Fibroblast of upper back skin (primary cell): ENCODE data around the gene PCDHB1.
A peak's percentile ranks its signal among the peaks of the same experiment; 100 is the strongest.

ENCODE experiments used
- DNase-seq: peaks from one replicate; pipeline ENCODE4 v3.0.0-alpha.2; 2013

The PCDHB1 gene

GRCh38 chr5:141050622-141051520 is at the start of gene PCDHB1:
TSS of gene PCDHB1 (plus strand) at chr5:141051374. CDS start at chr5:141051471, 97 bp downstream.
- DNase-seq = no peak

- DNase-seq = no peak
Measured at GRCh38 chr5:141001446-141001843, 49.7 kb upstream of the PCDHB1 start.

- no peak for DNase-seq
Measured at GRCh38 chr5:141001844-141002604, 49.1 kb upstream of the PCDHB1 start.

- DNase-seq = no peak
Measured at GRCh38 chr5:141002605-141002965, 48.6 kb upstream of the PCDHB1 start.

GRCh38 chr5:141003031-141003430 is 48.1 kb upstream of the PCDHB1 start:
- DNase-seq = no peak

- DNase-seq = no peak
Measured at GRCh38 chr5:141003791-141004611, 47.2 kb upstream of the PCDHB1 start.

- no peak for DNase-seq
Measured at GRCh38 chr5:141007791-141008190, 43.4 kb upstream of the PCDHB1 start.

GRCh38 chr5:141010047-141010793 is 41.0 kb upstream of the PCDHB1 start:
- no peak for DNase-seq

GRCh38 chr5:141017943-141018342 is 33.2 kb upstream of the PCDHB1 start:
- DNase-seq = no peak

- DNase-seq = no peak
Measured at GRCh38 chr5:141022384-141022783, 28.8 kb upstream of the PCDHB1 start.

GRCh38 chr5:141031006-141031405 is 20.2 kb upstream of the PCDHB1 start:
- DNase-seq = no peak

GRCh38 chr5:141032626-141033025 is 18.5 kb upstream of the PCDHB1 start:
- DNase-seq = no peak

- DNase-seq = no peak
Measured at GRCh38 chr5:141039061-141039460, 12.1 kb upstream of the PCDHB1 start.

- DNase-seq = no peak
Measured at GRCh38 chr5:141039517-141039916, 11.7 kb upstream of the PCDHB1 start.

GRCh38 chr5:141040093-141040770 is 10.9 kb upstream of the PCDHB1 start:
- DNase-seq = no peak

GRCh38 chr5:141040771-141041426 is 10.3 kb upstream of the PCDHB1 start:
- DNase-seq = peak; percentile 61

GRCh38 chr5:141041427-141041785 is 9.8 kb upstream of the PCDHB1 start:
- DNase-seq = no peak

- DNase-seq = no peak
Measured at GRCh38 chr5:141042555-141042954, 8.6 kb upstream of the PCDHB1 start.

- no peak for DNase-seq
Measured at GRCh38 chr5:141051521-141051866, 320 bp downstream of the PCDHB1 start.

- DNase-seq = no peak
Measured at GRCh38 chr5:141077826-141078225, 26.7 kb downstream of the PCDHB1 start.

- DNase-seq = no peak
Measured at GRCh38 chr5:141082228-141082627, 31.1 kb downstream of the PCDHB1 start.
